Lung (tissue), 12 donors: ENCODE results near the gene ATAD3C. TPM values are rescaled to one million over a fixed set of nuclear protein-coding genes. Genes with fewer than 3 reads are reported as not detected.
"Not testable (repeated sequence)": the region's sequence is repeated elsewhere in the genome, so short reads cannot be mapped to it uniquely, and the experiment has no call there.

Source experiments
- ATAC-seq: fragments of 200-7000 bp; cut with Tn5 transposase; one replicate; pipeline ENCODE4 v1.9.1; 2020; ENCODE audit warnings: moderate number of reproducible peaks; ENCODE audit not compliant: insufficient read depth, low FRiP score
- DNase-seq, 3 donors: peaks; one replicate each; pipeline ENCODE4 v3.0.0-alpha.2; 2013 to 2017
- H3K27ac ChIP-seq, 2 donors: one replicate each; pipeline ENCODE4 v1.5.1; 2013; ENCODE audit warnings: mild to moderate bottlenecking in 2 of 2, moderate library complexity in 2 of 2, control low read depth in 1 of 2, inconsistent platforms in 1 of 2, low read depth in 1 of 2, low read length in 1 of 2
- H3K27me3 ChIP-seq, 3 donors: one replicate each; pipeline ENCODE4 v1.5.1; 2013; ENCODE audit warnings: low read length in 2 of 3; ENCODE audit not compliant: control insufficient read depth in 3 of 3, insufficient read depth in 3 of 3
- H3K36me3 ChIP-seq, 4 donors: one replicate each; pipeline ENCODE4 v1.5.1; 2013; ENCODE audit warnings: low read length in 4 of 4, mild to moderate bottlenecking in 1 of 4, moderate library complexity in 1 of 4; ENCODE audit not compliant: control insufficient read depth in 4 of 4, insufficient read depth in 4 of 4
- H3K4me1 ChIP-seq, 5 donors: one replicate each; pipeline ENCODE4 v1.5.1; 2013; ENCODE audit warnings: low read length in 5 of 5, mild to moderate bottlenecking in 2 of 5, moderate library complexity in 1 of 5; ENCODE audit not compliant: control insufficient read depth in 5 of 5, insufficient read depth in 5 of 5
- H3K4me3 ChIP-seq: one replicate; pipeline ENCODE4 v1.5.1; 2013; ENCODE audit warnings: mild to moderate bottlenecking, control low read depth, moderate library complexity
- H3K9ac ChIP-seq, 2 donors: one replicate each; pipeline ENCODE4 v1.5.1; 2013; ENCODE audit warnings: low read length in 2 of 2, control low read depth in 1 of 2; ENCODE audit not compliant: insufficient read depth in 1 of 2
- H3K9me3 ChIP-seq, 4 donors: one replicate each; pipeline ENCODE4 v1.5.1; 2013; ENCODE audit warnings: low read length in 3 of 4, mild to moderate bottlenecking in 1 of 4, moderate library complexity in 1 of 4; ENCODE audit not compliant: control insufficient read depth in 4 of 4, insufficient read depth in 3 of 4
- WGBS, 2 donors: extraction: QIAGEN DNeasy Blood & Tissue Kit; methylation state at CpG; one replicate each; pipeline ENCODE4 v1.1.7; 2013; 5-methylcytosine and 5-hydroxymethylcytosine counted together
- polyA plus RNA-seq, 2 donors: library from polyadenylated mRNA; stranded (reverse); fragments of 200-250 nt; gene quantifications; one replicate each; pipeline ENCODE4 v1.2.1, GENCODE V29; 2013
- total RNA-seq, 2 donors: library from RNA; depleted of rRNA in 1 of 2; stranded (reverse); fragments of >200 nt in 1 of 2; gene quantifications; one replicate each; pipeline ENCODE4 v1.2.1, GENCODE V29; 2014 to 2021
- TF ChIP-seq, protein P1 (sequence below): IDR thresholded peaks from 2 replicates; pipeline ENCODE4 v1.5.1; 2012; ENCODE audit warnings: mild to moderate bottlenecking; ENCODE audit errors: control extremely low read depth, extremely low read depth
- donor health status: control.
- donor health status: control.
- donor health status: Bipolar disorder and iron deficiency.
- donor health status: healthy.
- donor health status: DM: yes; HTN: yes; CAD: no.

The ATAD3C gene
- total and polyA plus RNA-seq, 4 donors: 0.60 to 18.0 (median 14.8) TPM

GRCh38 chr1:1516923-1517322 is 67.4 kb downstream of the ATAD3C start:
- H3K9me3 ChIP-seq, H3K4me3 ChIP-seq, H3K9ac ChIP-seq, H3K27me3 ChIP-seq, ATAC-seq, H3K27ac ChIP-seq, H3K4me1 ChIP-seq, DNase-seq: not testable (repeated sequence)
- H3K36me3 ChIP-seq: peaks cover 7 to 24% (median 10%) of the 10 kb centered on the region in 4 donors
- 97% methylated on average over 14 of the region's 14 CpGs for WGBS, 2 donors

DNA sequence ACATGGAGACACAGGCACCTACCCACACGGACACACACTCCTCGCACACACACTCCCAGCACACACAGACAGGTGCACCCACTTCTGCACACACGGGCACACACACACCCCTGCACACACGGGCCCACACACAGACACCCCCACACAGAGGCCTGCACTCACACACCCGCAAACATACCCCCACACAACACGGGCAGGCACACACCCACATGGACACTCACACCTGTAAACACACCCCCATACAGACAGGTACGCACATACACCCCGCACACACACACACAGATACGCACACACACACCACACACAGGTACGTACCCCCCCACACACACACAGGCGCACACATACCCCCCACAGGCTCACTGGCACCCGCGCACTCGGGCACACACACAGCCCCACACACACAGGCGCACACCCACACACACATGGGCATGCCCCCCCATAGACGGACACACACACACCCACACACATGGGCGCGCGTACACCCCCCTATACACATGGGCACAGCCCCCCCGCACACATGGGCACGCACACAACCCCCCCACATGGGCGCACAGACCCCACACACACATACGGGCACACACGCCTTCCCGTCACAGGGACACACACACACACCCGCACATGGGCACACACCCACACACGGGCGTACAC is 68.6 kb downstream of the ATAD3C start:
- Histone ChIP-seq H3K4me1 (peaks cover 0 to 1% (median 0%) of the 10 kb centered on the region in 5 donors), H3K4me3 (no peak overlapping the region), H3K27ac (no peak overlapping the region), H3K36me3 (peaks cover 7 to 27% (median 10%) of the 10 kb centered on the region in 4 donors), H3K9me3 (no peaks in the 10 kb centered on the region), H3K9ac (no peak overlapping the region), H3K27me3 (no peaks in the 10 kb centered on the region)
- TF ChIP-seq, protein P1, sequence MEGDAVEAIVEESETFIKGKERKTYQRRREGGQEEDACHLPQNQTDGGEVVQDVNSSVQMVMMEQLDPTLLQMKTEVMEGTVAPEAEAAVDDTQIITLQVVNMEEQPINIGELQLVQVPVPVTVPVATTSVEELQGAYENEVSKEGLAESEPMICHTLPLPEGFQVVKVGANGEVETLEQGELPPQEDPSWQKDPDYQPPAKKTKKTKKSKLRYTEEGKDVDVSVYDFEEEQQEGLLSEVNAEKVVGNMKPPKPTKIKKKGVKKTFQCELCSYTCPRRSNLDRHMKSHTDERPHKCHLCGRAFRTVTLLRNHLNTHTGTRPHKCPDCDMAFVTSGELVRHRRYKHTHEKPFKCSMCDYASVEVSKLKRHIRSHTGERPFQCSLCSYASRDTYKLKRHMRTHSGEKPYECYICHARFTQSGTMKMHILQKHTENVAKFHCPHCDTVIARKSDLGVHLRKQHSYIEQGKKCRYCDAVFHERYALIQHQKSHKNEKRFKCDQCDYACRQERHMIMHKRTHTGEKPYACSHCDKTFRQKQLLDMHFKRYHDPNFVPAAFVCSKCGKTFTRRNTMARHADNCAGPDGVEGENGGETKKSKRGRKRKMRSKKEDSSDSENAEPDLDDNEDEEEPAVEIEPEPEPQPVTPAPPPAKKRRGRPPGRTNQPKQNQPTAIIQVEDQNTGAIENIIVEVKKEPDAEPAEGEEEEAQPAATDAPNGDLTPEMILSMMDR: no peak
- WGBS, 2 donors: 96% methylated on average over 27 to 28 of the region's 28 CpGs
- ATAC-seq (no peak), DNase-seq (no peak)

DNA sequence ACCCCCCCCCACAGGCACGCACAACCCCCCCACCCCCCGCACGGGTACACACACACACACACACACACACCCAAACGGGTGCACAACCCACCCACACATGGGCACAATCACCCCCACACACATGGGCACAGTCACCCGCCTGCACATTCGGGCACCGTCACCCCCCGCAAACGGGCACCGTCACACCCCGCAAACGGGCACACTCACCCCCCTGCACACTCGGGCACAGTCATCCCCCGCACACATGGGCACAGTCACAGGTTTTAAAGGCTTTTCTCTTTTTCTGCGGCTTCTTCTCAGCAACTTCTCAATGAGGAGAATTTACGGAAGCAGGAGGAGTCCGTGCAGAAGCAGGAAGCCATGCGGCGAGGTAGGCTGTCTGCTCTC is 69.1 kb downstream of the ATAD3C start:
- not testable (repeated sequence) for H3K27ac ChIP-seq, H3K9ac ChIP-seq, H3K4me3 ChIP-seq, DNase-seq, H3K4me1 ChIP-seq, ATAC-seq, H3K27me3 ChIP-seq, H3K9me3 ChIP-seq
- 94 to 97% methylated on average over 15 to 19 of the region's 19 CpGs for WGBS, 2 donors
- H3K36me3 ChIP-seq: peaks cover 8 to 32% (median 10%) of the 10 kb centered on the region in 4 donors

Other genes starting within 250 kb of the ATAD3C start
- gene TNFRSF18, start 243.1 kb upstream of the ATAD3C start, total RNA-seq: 1 to 10 TPM; 2.7 to 4.0 TPM
- gene TNFRSF18, start 243.1 kb upstream of the ATAD3C start, polyA plus RNA-seq: 1 to 10 TPM; 1.8 to 2.1 TPM
- 1 to 10 TPM; 3.6 to 5.3 TPM for gene TNFRSF4, start 235.5 kb upstream of the ATAD3C start, total RNA-seq
- gene TNFRSF4, start 235.5 kb upstream of the ATAD3C start, polyA plus RNA-seq: 10 to 100 TPM in 1 of 2 donors, 1 to 10 TPM in 1; 8.5 to 11.3 TPM
- gene SDF4, start 217.7 kb upstream of the ATAD3C start, total RNA-seq: 100 to 1,000 TPM in 1 of 2 donors, 10 to 100 TPM in 1; 65.7 to 189 TPM
- 100 to 1,000 TPM; 108 to 178 TPM for gene SDF4, start 217.7 kb upstream of the ATAD3C start, polyA plus RNA-seq
- 10 to 100 TPM in 1 of 2 donors, 1 to 10 TPM in 1; 7.0 to 28.3 TPM for gene B3GALT6, start 217.5 kb upstream of the ATAD3C start, total RNA-seq
- 10 to 100 TPM; 12.7 to 18.9 TPM for gene B3GALT6, start 217.5 kb upstream of the ATAD3C start, polyA plus RNA-seq
- gene C1QTNF12, start 203.0 kb upstream of the ATAD3C start, total RNA-seq: 1 to 10 TPM; 1.5 to 2.5 TPM
- 1 to 10 TPM; 1.2 to 3.0 TPM for gene C1QTNF12, start 203.0 kb upstream of the ATAD3C start, polyA plus RNA-seq
- 10 to 100 TPM; 36.0 to 57.4 TPM for gene UBE2J2, start 175.8 kb upstream of the ATAD3C start, total RNA-seq
- gene UBE2J2, start 175.8 kb upstream of the ATAD3C start, polyA plus RNA-seq: 10 to 100 TPM; 45.9 to 48.2 TPM
- 1 to 10 TPM; 2.3 to 2.4 TPM for gene SCNN1D, start 169.3 kb upstream of the ATAD3C start, total RNA-seq
- gene SCNN1D, start 169.3 kb upstream of the ATAD3C start, polyA plus RNA-seq: 1 to 10 TPM in 1 of 2 donors, under 1 TPM in 1; 0.94 to 3.5 TPM
- gene ACAP3, start 141.8 kb upstream of the ATAD3C start, total RNA-seq: 10 to 100 TPM; 33.6 to 62.8 TPM
- 10 to 100 TPM; 18.7 to 42.0 TPM for gene ACAP3, start 141.8 kb upstream of the ATAD3C start, polyA plus RNA-seq
- 10 to 100 TPM; 11.3 to 21.1 TPM for gene PUSL1, start 141.1 kb upstream of the ATAD3C start, total RNA-seq
- 10 to 100 TPM; 16.1 to 23.7 TPM for gene PUSL1, start 141.1 kb upstream of the ATAD3C start, polyA plus RNA-seq
- 100 to 1,000 TPM in 1 of 2 donors, 10 to 100 TPM in 1; 89.8 to 102 TPM for gene INTS11, start 125.0 kb upstream of the ATAD3C start, total RNA-seq
- gene INTS11, start 125.0 kb upstream of the ATAD3C start, polyA plus RNA-seq: 100 to 1,000 TPM in 1 of 2 donors, 10 to 100 TPM in 1; 91.2 to 130 TPM
- 10 to 100 TPM; 14.2 to 24.2 TPM for gene CPTP, start 124.9 kb upstream of the ATAD3C start, total RNA-seq
- 10 to 100 TPM; 10.9 to 32.0 TPM for gene CPTP, start 124.9 kb upstream of the ATAD3C start, polyA plus RNA-seq
- 1 to 10 TPM in 1 of 2 donors, under 1 TPM in 1; 0.67 to 1.3 TPM for gene TAS1R3, start 118.4 kb upstream of the ATAD3C start, total RNA-seq
- under 1 TPM; 0.13 to 0.43 TPM for gene TAS1R3, start 118.4 kb upstream of the ATAD3C start, polyA plus RNA-seq
- gene DVL1, start 100.3 kb upstream of the ATAD3C start, total RNA-seq: 10 to 100 TPM; 39.2 to 79.1 TPM
- 10 to 100 TPM; 48.8 to 76.9 TPM for gene DVL1, start 100.3 kb upstream of the ATAD3C start, polyA plus RNA-seq
- gene MXRA8, start 91.1 kb upstream of the ATAD3C start, total RNA-seq: 100 to 1,000 TPM in 1 of 2 donors, 10 to 100 TPM in 1; 68.9 to 213 TPM
- gene MXRA8, start 91.1 kb upstream of the ATAD3C start, polyA plus RNA-seq: 10 to 100 TPM; 38.5 to 65.0 TPM
- 100 to 1,000 TPM in 1 of 2 donors, 10 to 100 TPM in 1; 43.5 to 157 TPM for gene AURKAIP1, start 74.5 kb upstream of the ATAD3C start, total RNA-seq
- gene AURKAIP1, start 74.5 kb upstream of the ATAD3C start, polyA plus RNA-seq: 100 to 1,000 TPM; 179 to 208 TPM
- 100 to 1,000 TPM; 157 to 385 TPM for gene CCNL2, start 50.4 kb upstream of the ATAD3C start, total RNA-seq
- 100 to 1,000 TPM in 1 of 2 donors, 10 to 100 TPM in 1; 97.9 to 230 TPM for gene CCNL2, start 50.4 kb upstream of the ATAD3C start, polyA plus RNA-seq
- 100 to 1,000 TPM in 1 of 2 donors, 10 to 100 TPM in 1; 60.1 to 115 TPM for gene MRPL20, start 42.4 kb upstream of the ATAD3C start, total RNA-seq
- 100 to 1,000 TPM; 129 to 181 TPM for gene MRPL20, start 42.4 kb upstream of the ATAD3C start, polyA plus RNA-seq
- 10 to 100 TPM; 30.2 to 54.2 TPM for gene ANKRD65, start 28.4 kb upstream of the ATAD3C start, total RNA-seq
- gene ANKRD65, start 28.4 kb upstream of the ATAD3C start, polyA plus RNA-seq: 10 to 100 TPM; 13.5 to 33.5 TPM
- gene VWA1, start 14.0 kb upstream of the ATAD3C start, total RNA-seq: 10 to 100 TPM; 72.6 to 94.3 TPM
- 10 to 100 TPM; 51.7 to 65.6 TPM for gene VWA1, start 14.0 kb upstream of the ATAD3C start, polyA plus RNA-seq
- gene ATAD3B, start 22.1 kb downstream of the ATAD3C start, total RNA-seq: 10 to 100 TPM; 21.6 to 39.0 TPM
- gene ATAD3B, start 22.1 kb downstream of the ATAD3C start, polyA plus RNA-seq: 10 to 100 TPM; 23.4 to 32.6 TPM
- gene ATAD3A, start 62.5 kb downstream of the ATAD3C start, total RNA-seq: 10 to 100 TPM in 1 of 2 donors, 1 to 10 TPM in 1; 8.1 to 31.3 TPM
- 10 to 100 TPM; 26.9 to 29.8 TPM for gene ATAD3A, start 62.5 kb downstream of the ATAD3C start, polyA plus RNA-seq
- gene TMEM240, start 90.9 kb downstream of the ATAD3C start, total RNA-seq: 1 to 10 TPM; 2.3 to 3.9 TPM
- 1 to 10 TPM; 2.3 to 4.2 TPM for gene TMEM240, start 90.9 kb downstream of the ATAD3C start, polyA plus RNA-seq
- 100 to 1,000 TPM in 1 of 2 donors, 10 to 100 TPM in 1; 63.7 to 128 TPM for gene SSU72, start 125.2 kb downstream of the ATAD3C start, total RNA-seq
- gene SSU72, start 125.2 kb downstream of the ATAD3C start, polyA plus RNA-seq: 100 to 1,000 TPM in 1 of 2 donors, 10 to 100 TPM in 1; 85.8 to 114 TPM
- 10 to 100 TPM in 1 of 2 donors, under 1 TPM in 1; 0.40 to 12.8 TPM for gene FNDC10, start 150.4 kb downstream of the ATAD3C start, total RNA-seq
- gene FNDC10, start 150.4 kb downstream of the ATAD3C start, polyA plus RNA-seq: 10 to 100 TPM in 1 of 2 donors, 1 to 10 TPM in 1; 2.5 to 10.7 TPM
- 10 to 100 TPM; 41.6 to 60.0 TPM for gene MIB2, start 165.8 kb downstream of the ATAD3C start, total RNA-seq
- 10 to 100 TPM; 35.5 to 80.5 TPM for gene MIB2, start 165.8 kb downstream of the ATAD3C start, polyA plus RNA-seq
- 10 to 100 TPM; 29.2 to 40.3 TPM for gene MMP23B, start 182.5 kb downstream of the ATAD3C start, total RNA-seq
- 10 to 100 TPM; 14.1 to 15.0 TPM for gene MMP23B, start 182.5 kb downstream of the ATAD3C start, polyA plus RNA-seq
- gene CDK11B, start 209.3 kb downstream of the ATAD3C start, total RNA-seq: 10 to 100 TPM; 15.7 to 21.4 TPM
- 10 to 100 TPM; 27.1 to 39.6 TPM for gene CDK11B, start 209.3 kb downstream of the ATAD3C start, polyA plus RNA-seq
- gene SLC35E2B, start 243.1 kb downstream of the ATAD3C start, total RNA-seq: 10 to 100 TPM; 41.0 to 45.9 TPM
- gene SLC35E2B, start 243.1 kb downstream of the ATAD3C start, polyA plus RNA-seq: 10 to 100 TPM; 19.1 to 20.8 TPM